NCI-H2227 treated with DMSO at 0.1 percent for 48 hours (cell line): ENCODE measurements around the gene TAF6.

ENCODE experiments used
- DNase-seq: peaks from one replicate; lab custom pipeline; 2025; lab: John Stamatoyannopoulos, UW

Gene TAF6

DNA sequence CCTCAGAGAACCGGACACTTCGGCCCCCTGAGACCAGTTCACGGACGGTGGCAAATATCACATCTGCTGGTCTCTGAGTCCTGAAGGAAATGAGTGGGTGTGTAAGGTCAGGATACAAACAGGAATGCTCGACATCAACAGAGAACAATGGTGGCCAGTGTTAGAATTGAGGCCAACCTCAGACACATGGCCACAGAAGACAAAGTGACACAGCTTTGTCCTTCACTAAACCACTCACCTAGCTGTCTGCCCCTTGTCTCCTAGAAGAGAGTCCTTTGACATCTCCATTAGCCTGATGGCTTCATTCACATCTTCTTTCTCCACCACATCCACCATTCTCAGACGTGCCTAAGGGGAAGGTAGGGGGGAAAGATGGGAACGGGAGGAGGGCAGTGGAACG, 26.1 kb downstream of the TAF6 start:
- no peak for DNase-seq

DNA sequence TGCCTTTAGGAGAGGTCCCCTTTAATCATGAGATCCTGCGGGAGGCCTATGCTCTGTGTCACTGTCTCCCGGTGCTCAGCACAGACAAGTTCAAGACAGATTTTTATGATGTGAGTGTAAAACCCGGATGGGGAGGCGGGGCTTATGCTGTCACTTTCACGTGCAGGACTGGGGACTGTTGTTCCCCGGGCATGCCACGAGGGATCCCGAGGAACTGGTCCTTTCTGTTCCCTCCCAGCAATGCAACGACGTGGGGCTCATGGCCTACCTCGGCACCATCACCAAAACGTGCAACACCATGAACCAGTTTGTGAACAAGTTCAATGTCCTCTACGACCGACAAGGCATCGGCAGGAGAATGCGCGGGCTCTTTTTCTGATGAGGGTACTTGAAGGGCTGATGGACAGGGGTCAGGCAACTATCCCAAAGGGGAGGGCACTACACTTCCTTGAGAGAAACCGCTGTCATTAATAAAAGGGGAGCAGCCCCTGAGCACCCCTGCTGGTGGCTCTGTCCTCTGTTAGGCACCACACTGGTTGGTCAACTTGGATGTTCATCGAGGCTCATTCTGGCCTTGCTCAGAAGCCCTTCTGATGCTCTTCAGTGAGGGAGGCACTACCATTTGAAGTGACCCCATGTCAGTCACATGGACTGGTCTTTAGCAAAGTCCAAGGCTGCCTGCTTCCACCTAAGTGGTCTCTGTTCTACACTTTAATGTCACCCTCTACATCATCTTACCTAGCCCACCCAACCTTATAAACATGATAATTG, 27.6 kb downstream of the TAF6 start:
- DNase-seq: no peak

DNA sequence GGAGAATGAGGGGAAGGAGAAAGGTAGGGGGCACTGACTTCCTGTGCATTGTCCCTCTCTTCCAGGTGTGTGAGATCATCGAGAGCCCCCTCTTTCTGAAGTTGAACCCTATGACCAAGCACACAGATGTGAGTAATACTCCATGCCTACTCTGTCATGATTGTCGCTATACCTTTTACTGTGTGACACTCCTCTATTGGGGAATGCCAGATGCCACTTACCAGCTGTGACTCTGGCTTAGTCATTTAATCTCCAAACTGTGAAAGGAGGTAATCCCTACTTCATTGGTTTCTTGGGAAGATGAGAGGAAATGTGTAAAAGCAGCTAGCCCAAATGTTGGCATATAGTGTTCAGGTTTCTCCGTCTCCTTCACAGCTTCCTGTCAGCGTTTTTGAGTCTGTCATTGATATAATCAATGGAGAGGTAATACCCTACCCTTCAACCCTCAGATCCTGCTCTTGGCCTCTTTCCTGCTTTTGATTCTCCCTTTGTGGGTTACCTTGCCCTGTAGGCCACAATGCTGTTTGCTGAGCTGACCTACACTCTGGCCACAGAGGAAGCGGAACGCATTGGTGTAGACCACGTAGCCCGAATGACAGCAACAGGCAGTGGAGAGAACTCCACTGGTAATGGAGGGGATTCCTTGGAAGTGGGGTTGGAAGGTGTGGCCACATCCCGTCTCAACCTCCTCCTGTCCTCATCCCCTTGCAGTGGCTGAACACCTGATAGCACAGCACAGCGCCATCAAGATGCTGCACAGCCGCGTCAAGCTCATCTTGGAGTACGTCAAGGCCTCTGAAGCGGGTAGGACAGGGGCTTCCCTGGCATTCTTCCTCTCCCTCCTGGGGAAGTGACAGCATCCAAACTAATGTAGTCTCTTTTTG, 28.4 kb downstream of the TAF6 start:
- DNase-seq: no peak

DNA sequence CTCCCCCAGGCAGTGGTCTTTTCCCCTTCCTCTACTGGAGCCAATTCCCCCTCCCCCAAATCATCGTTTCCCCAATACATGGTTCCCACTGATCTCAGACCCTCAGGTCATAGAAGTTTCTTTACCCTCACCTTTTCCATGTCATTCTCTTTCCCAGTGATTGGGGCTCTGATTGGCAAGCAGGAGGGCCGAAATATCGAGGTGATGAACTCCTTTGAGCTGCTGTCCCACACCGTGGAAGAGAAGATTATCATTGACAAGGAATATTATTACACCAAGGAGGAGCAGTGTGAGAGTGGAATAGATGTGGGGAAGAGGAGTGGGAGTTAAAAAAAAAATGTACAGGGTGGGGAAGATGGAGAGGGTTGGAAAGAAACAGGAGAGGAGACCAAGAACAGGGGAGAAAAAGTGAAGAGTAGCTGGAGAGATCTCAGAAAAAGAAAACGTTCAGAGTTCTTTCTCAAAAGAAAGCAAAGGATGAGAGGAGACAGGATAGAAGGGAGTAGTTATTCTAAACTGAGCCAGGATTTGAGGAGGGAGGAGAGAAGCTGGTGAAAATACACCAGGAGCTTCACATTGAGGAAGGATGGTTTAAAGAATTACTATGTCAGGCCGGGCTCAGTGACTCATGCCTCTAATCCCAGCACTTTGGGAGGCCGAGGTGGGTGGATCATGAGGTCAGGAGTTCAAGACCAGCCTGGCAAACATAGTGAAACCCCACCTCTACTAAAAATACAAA, 29.5 kb downstream of the TAF6 start:
- no peak for DNase-seq

DNA sequence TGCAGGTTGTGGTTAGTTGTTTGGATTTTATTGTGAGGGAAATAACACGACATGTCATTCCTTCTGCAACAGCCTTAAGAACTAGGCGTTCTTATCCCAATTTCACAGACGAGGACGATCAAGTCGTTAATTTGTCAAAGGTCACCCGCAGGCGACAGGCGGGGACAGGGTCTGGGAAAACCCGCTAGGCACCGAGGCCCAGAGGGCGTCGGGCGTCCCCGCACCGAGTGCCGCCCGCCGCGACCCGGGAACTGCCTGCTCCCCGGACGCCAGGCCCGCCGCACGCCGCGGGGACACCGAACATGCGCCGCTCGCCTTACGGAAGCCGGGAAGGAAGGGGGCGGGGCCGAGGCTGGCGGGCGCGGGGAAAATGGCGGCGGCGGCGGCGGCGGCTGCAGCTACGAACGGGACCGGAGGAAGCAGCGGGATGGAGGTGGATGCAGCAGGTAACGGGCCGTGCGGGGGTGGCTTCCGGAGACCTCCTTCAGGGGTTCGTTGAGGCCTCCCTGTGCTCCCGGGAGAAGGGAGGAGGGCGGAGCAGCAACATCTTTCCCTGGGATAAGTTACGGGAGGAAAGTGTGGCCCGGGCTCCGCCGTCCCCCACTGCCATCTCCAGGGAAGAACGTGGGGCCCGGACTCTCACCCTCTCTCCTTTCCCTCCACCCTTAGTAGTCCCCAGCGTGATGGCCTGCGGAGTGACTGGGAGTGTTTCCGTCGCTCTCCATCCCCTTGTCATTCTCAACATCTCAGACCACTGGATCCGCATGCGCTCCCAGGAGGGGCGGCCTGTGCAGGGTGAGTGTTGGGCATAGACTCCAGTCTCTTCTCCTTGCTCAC, 30.3 kb downstream of the TAF6 start, which contains the start of gene COPS6:
Gene COPS6 (plus strand): TSS at position 349 of the 837 bp plus-strand sequence. CDS start 22 bp downstream, at position 371.
- peak; percentile 78 for DNase-seq

DNA sequence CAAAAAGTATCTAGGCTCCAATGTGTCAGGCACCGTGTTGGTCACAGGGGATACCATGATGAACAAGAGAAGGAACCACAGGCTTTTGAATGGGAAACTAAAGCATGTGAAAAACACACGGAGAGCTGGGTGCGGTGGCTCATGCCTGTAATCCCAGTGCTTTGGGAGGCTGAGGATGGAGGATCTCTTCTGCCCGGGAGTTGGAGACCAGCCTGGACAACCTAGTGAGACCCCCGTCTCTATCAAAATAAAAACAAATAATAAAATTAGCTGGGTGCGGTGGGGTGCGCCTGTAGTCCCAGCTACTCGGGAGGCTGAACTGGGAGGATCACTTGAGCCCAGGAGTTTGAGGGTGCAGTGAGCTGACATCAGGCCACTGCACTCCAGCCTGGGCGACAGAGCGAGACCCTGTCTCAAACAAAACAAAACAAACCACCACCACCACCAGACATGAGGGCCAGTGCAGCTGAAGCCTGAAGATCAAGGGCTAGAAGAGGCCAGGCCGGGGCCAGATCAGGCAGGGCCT, 31.0 kb downstream of the TAF6 start:
- no peak for DNase-seq

DNA sequence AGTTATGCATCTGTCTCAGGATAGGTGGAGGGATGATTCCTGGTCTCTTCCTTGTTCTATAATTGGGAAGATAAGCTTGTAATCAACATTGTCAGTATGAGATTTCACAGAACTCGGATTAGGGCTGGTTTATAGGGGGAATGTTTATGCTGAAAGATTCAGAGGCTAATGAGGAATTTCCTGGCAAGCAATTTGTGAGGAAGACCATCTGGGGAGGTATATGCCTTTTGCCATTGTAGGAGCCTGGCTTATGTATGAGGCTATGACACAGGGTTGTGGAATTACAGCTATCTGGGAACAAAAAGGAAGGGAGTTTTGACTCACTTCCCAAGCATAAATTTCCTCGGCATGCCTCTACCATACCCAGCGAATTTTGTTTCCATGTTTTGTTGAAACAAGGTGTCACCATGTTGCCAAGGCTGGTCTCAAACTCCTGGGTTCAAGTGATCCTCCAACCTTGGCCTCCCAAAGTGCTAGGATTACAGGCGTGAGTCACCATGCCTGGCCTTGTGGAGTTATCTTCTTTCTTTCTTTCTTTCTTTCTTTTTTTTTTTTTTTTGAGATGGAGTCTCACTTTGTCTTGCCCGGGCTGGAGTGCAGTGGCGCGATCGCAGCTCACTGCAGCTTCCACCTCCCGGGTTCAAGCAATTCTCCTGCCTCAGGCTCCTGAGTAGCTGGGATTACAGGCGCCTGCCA, 32.0 kb downstream of the TAF6 start:
- no peak for DNase-seq

DNA sequence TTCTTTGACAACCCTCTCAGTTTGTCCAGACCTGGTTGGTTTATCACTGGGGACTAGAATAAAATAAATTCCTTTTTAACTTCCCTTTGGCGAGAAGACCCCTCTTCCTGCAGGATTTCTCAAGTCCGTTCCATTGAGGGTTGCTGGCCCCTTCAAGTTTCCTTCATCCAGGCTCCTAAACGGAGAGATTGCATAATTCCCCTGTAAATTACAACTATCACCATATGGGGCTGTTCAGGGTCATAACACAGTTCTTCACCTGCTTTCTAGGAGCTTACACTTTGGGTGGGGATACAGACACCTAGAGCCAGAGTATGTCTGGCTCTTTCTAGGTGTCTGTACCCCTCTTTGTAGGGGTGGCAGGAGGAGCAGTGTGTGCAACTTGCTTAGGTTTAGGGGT, 33.6 kb downstream of the TAF6 start:
- no peak for DNase-seq

DNA sequence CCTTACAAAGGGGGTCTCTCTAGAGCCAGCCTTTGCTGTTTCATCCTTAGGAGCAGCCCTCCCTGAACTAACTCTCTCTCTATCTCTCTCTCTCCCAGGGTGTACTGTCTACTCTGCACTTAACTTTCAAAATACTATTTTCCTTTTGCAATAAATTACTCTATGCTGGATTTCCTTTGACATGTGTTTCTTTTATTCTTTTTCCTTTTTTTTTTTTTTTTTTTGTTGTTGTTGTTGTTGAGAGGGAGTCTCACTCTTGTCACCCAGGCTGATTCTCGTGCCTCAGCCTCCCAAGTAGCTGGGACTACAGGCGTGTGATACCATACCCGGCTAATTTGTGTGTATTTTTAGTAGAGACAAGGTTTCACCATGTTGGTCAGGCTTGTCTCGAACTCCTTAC, 36.2 kb downstream of the TAF6 start:
- DNase-seq: no peak

DNA sequence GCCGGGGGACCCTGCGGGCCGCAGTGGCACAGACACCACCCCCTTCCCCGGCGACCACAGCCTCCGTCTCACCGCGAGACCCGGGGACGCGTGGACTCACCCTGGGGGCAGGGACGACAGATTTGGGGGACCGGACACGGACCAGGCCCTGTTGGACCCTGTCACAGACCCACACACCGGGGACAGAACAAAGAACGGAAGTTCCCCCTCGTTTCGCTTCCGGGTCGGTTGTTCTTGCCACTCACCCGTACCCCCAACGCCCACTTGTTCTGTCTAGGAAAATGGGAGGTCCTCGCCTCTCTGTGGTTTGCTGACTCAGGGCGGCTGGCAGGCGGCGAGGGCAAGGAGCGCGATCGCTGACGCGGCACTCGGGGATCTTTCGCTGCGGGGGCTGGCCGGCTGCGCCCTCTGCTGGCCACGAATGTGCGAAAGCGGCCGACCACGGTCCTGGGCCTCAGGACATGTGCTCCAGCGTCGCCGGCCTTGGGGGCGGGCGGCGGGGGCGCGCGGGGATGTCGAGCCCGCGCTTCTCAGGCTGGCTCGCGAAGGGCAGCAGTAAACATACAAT, 37.5 kb downstream of the TAF6 start, which contains the start of gene ZNF3:
Gene ZNF3 (minus strand): TSS at position 189 of the 568 bp plus-strand sequence. CDS start 4,366 bp downstream, outside the sequence.
- DNase-seq: peak; percentile 98

DNA sequence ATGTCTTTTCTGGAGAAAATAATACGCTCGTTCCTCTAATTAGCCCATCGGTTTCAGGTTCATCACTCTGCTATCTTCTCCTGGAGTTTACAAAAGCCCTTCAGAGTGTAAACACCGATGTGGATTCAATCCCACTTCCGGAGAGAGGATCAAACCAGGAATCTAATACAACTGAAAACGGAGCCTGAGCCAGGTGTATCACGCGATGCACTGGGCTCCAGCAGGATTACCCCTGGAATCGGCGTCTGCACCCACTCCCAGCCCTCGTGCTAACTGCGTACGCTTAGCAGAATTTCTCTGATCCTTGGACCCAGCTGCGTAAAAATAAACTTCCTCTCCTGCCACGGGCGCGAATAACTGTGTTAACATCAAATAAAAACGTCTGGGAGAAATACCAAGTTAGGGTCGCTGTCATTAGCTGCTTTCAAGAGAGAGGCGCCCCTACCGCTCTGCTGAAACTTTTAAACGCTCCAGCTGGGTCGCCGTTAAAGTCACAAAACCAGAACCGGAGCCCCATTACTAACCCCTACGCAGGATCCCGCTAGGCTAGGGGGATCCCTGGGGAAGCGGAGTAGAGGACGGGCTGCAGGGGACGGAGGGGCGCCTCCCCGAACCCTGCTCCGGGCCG, 38.1 kb downstream of the TAF6 start:
- DNase-seq: no peak

DNA sequence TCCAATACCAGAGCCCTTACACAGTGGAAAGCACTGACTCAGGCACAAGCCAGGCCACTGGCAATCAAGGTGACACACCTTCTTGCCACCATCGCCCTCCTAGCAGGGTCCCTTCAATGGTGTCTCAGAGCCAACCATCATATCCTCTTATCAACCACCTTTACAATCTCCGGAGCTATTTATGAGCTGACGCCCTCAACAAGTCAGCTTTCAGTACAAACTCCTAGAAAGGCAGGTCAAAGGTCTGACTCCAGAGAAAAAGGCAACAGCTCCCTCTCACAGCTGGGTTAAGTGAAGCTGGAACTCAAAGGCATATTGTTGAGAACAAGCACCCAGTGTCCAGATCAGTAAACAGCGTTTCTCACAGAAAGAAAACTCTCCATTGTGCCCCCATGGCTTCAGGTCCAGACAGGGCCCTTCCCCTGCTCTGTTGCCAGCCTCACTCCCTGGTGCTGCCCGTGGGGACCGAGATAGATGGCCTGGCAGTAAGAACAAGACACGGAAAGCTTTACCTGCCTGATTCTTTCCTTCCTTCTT, 40.1 kb downstream of the TAF6 start:
- no peak for DNase-seq

DNA sequence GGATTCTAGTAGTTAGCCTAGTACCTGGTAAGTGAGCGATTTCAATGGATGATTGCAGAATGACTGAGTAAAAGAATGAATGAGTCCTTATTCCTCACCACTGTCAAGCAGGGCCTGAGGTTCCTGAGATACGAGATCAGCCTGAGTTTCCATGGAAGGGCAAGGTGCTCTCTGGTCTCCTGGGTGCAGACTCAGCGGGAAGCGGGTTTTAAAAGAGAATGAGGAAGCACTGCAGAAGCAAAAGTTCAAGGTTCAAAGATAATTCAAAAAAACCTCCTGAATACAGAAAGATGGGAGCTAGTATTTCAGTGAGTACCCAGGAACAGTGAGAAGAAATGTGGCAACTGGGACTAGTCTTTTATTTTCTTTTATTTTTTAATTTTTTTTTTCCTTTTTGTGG, 42.0 kb downstream of the TAF6 start:
- no peak for DNase-seq

DNA sequence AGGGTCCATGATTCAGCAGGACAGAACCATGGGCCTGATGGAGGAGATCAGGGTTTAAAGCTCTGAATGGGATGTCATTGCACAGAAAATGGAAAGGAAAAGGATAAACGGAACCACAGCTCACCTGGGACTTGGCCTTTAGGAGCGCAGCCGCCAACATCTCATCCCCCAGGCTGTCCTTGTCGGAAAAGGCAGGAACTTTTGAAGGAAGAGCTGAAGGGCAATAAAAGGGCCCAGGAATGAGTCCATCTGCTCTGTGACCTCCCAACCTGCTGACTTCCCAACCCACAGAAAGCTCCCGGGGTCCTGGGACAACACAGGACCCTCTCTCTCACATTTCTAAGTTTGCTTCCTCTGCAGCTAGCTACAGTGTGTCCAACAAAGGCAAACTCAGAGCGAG, 43.7 kb downstream of the TAF6 start:
- no peak for DNase-seq

DNA sequence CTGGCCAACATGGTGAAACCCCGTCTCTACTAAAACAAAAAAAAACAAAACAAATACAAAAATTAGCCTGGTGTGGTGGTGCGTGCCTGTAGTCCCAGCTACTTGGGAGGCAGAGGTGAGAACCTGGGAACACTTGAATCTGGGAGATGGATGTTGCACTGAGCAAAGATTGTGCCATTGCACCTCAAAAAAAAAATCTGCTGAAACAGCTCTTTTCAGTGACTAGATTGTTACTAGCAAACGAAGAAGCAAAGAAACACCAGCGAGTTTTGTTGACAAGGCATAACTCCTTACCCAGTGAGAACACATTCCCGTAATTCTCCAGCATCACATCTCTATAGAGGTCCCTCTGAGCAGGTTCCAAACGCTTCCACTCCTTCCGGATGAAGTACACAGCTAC, 44.3 kb downstream of the TAF6 start:
- no peak for DNase-seq

DNA sequence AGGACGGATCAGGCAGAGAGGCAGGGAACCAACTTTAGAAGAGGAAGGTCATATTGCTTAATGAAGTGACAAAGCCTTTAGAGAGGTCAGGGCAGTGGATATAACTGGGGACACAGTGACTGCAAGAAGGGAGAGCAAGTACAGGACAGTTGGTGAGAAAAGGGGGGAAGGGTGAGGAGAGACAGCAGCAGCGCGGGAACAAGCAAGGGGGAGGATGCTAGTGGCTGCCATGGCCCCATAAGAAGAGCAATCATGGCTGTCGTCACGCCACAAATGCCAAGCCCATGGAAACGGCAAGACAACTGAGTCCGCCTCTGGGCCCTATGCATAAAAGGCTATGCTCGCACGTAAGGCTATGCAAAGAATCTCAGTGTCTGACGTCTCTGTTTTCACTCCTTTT, 46.7 kb downstream of the TAF6 start:
- DNase-seq: no peak

DNA sequence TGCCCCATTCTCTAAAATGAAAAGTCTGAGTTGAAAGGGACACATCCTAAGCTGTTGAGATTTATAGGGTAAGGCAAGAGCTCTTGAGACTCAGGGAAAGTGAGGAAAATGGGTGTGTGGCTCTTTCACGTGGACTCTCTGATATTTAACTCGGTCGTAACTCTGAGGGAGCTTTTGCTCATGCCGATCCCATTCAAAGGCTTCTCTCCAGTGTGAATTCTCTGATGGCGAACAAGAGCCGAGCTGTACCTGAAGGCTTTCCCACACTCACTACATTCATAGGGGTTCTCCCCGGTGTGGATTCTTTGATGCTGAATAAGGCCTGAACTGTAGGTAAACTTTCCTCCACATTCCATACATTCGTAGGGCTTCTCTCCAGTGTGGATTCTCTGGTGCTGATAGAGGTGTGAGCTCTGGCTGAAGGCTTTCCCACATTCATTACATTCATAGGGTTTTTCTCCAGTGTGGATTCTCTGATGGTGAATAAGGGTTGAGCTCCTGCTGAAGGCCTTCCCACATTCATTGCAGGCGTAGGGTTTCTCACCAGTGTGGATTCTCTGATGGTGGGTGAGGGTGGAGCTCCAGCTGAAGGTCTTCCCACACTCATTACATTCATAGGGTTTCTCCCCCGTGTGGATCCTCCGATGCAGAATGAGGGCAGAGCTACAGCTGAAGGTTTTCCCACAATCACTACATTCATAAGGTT, 48.0 kb downstream of the TAF6 start:
- no peak for DNase-seq

DNA sequence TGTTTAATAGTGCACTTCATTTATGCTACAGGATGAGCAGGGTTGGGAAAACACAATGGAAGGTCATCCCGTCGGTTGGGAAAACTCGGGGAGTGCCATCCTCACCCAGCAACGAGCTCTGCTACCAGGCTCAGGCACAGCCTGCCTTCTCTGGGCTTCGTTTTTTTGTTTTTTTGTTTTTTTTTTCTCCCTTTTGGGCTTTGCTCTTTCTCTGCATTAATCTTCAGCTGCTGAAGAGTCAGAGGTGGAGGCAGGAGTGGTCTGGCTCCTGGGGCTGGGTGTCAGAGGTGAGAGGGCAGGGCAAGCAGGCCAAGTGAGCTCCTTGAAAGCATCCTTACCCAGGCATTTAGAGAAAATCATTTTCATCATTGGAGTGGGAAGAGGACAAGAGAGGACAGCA, 49.2 kb downstream of the TAF6 start:
- no peak for DNase-seq

DNA sequence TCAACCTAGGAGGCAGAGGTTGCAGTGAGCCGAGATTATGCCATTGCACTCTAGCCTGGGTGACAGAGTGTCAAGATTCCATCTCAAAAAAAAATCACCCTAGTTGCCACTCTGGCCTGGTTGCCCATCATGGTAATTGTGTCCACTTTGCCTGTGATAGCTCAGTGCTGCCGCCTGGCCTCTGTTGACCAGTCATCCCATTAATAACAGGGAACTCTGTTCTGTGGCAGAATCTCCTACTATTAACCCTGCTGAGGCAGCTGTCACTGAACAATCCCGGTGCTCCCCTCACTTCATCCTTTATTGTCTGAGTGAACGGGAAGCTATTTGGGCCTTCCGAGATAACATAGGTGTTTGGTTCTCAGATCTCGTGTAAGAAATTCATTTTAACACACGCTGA, 52.2 kb downstream of the TAF6 start:
- DNase-seq: no peak
